SK-N-SH (cell line): Measurements from ENCODE around the gene TMTC4. TPM values are rescaled to one million over a fixed set of nuclear protein-coding genes. Genes with fewer than 3 reads are reported as not detected.

ENCODE experiments used
- CTCF ChIA-PET: fragments of 300-600, 350-600 bp; formaldehyde crosslinking; extraction: SDS; loops from one replicate; lab custom pipeline; 2021; lab: Yijun Ruan, JAX
- POLR2A ChIA-PET: fragments of 350-600 bp; sonication (Branson Sonifier 250); formaldehyde crosslinking; extraction: SDS; loops from one replicate; lab custom pipeline; 2020; ENCODE audit warnings: antibody characterized with exemption, inconsistent platforms; lab: Yijun Ruan, JAX
- DNase-seq: peaks from one replicate; pipeline ENCODE4 v3.0.0; 2012
- H2AFZ ChIP-seq: fragments of 200-600 bp; sonication (generic); 2 replicates; pipeline ENCODE4 v1.8.1; 2016; ENCODE audit warnings: antibody characterized with exemption, mild to moderate bottlenecking, low read depth
- H3F3A ChIP-seq: fragments of 200-600 bp; sonication (generic); replicated peaks from 2 replicates; pipeline ENCODE3; 2016; ENCODE audit warnings: antibody characterized with exemption, mild to moderate bottlenecking; ENCODE audit not compliant: insufficient read depth
- H3K27ac ChIP-seq, 2 experiments: fragments of 200-500 bp in 1 of 2; fragments of 200-600 bp in 1 of 2; sonication (Bioruptor generic) in 1 of 2; sonication (generic), shearing (Covaris generic) in 1 of 2; 2 replicates each; pipeline versions ENCODE4 v1.5.1 to v1.6.1; 2014 to 2016; ENCODE audit warnings: low read depth in 2 of 2, inconsistent platforms in 1 of 2, low read length in 1 of 2, mild to moderate bottlenecking in 1 of 2, mixed read lengths in 1 of 2
- H3K27me3 ChIP-seq: fragments of 200-600 bp; sonication (generic), shearing (Covaris generic); 2 replicates; pipeline ENCODE4 v1.6.1; 2016; ENCODE audit warnings: mixed run types; ENCODE audit not compliant: insufficient read depth
- H3K36me3 ChIP-seq, 2 experiments: fragments of 200-500 bp in 1 of 2; fragments of 200-600 bp in 1 of 2; sonication (Bioruptor generic) in 1 of 2; sonication (generic) in 1 of 2; replicated peaks in 1 of 2; 2 replicates each; pipeline versions ENCODE3 to v1.5.1; 2014 to 2016; ENCODE audit warnings: low read length in 1 of 2, mild to moderate bottlenecking in 1 of 2; ENCODE audit not compliant: insufficient read depth in 2 of 2, control insufficient read depth in 1 of 2
- H3K4me1 ChIP-seq, 2 experiments: fragments of 200-500 bp in 1 of 2; fragments of 200-600 bp in 1 of 2; sonication (Bioruptor generic) in 1 of 2; sonication (generic), shearing (Covaris generic) in 1 of 2; 2 replicates each; pipeline versions ENCODE4 v1.5.1 to v1.6.1; 2014 to 2016; ENCODE audit warnings: low read depth in 1 of 2, low read length in 1 of 2, mixed run types in 1 of 2; ENCODE audit not compliant: insufficient read depth in 2 of 2, control insufficient read depth in 1 of 2
- H3K4me2 ChIP-seq: fragments of 200-600 bp; sonication (generic), shearing (Covaris generic); 2 replicates; pipeline ENCODE4 v1.6.1; 2017; ENCODE audit warnings: mixed run types
- H3K4me3 ChIP-seq, 2 experiments: fragments of 200-500 bp in 1 of 2; fragments of 200-600 bp in 1 of 2; sonication (Bioruptor generic) in 1 of 2; sonication (generic), shearing (Covaris generic) in 1 of 2; 2 replicates each; pipeline versions ENCODE4 v1.5.1 to v1.8.1; 2014 to 2016; ENCODE audit warnings: low read depth in 2 of 2, inconsistent platforms in 1 of 2, low read length in 1 of 2, mild to moderate bottlenecking in 1 of 2, mixed read lengths in 1 of 2, moderate library complexity in 1 of 2
- H3K79me2 ChIP-seq: fragments of 200-600 bp; sonication (generic); 2 replicates; pipeline ENCODE4 v1.8.1; 2017; ENCODE audit warnings: mild to moderate bottlenecking; ENCODE audit not compliant: insufficient read depth
- H3K9ac ChIP-seq: fragments of 200-600 bp; sonication (generic); 2 replicates; pipeline ENCODE4 v1.6.1; 2017; ENCODE audit warnings: mixed run types
- H3K9me2 ChIP-seq: fragments of 200-600 bp; sonication (generic); 2 replicates; pipeline ENCODE4 v1.6.1; 2017; ENCODE audit warnings: mixed run types
- H3K9me3 ChIP-seq: fragments of 200-600 bp; sonication (generic); 2 replicates; pipeline ENCODE4 v1.6.1; 2017; ENCODE audit warnings: mixed run types, mild to moderate bottlenecking, moderate library complexity
- H4K20me1 ChIP-seq: fragments of 200-600 bp; sonication (generic); 2 replicates; pipeline ENCODE4 v1.6.1; 2017; ENCODE audit warnings: mild to moderate bottlenecking, mixed run types; ENCODE audit not compliant: insufficient read depth
- ELF1 ChIP-seq: IDR thresholded peaks from 2 replicates; pipeline ENCODE4 v1.4.0; 2012
- EZH2phosphoT487 ChIP-seq: fragments of 200-600 bp; sonication (generic); IDR thresholded peaks from 2 replicates; pipeline ENCODE4 v1.6.1; 2017; ENCODE audit warnings: low read depth, mixed run types, mild to moderate bottlenecking, antibody characterized with exemption, moderate library complexity, borderline replicate concordance
- FOSL2 ChIP-seq: IDR thresholded peaks from 2 replicates; pipeline ENCODE4 v1.4.0; 2012; ENCODE audit warnings: low read depth, mild to moderate bottlenecking, moderate library complexity, borderline replicate concordance
- FOXJ3 ChIP-seq: sonication (generic); formaldehyde crosslinking; IDR thresholded peaks from 2 replicates; pipeline ENCODE4 v1.5.1; 2020; ENCODE audit warnings: mild to moderate bottlenecking, missing genetic modification reagents
- POLR2AphosphoS5 ChIP-seq: IDR thresholded peaks from 2 replicates; pipeline ENCODE4 v1.6.1; 2012; ENCODE audit warnings: low read depth, low read length
- WGBS: methylation state at CpG from one replicate; pipeline ENCODE4 v1.1.6; 2017; ENCODE audit warnings: low lambda C conversion rate; 5-methylcytosine and 5-hydroxymethylcytosine counted together
- polyA plus RNA-seq, 3 experiments: library from polyadenylated mRNA; depleted of rRNA; stranded (reverse); fragments of >200 nt; gene quantifications; 2 replicates each; pipeline ENCODE4 v1.2.3, GENCODE V29; 2012
- TF ChIP-seq, protein P1 (sequence below): fragments of 150-350 bp; IDR thresholded peaks from 2 replicates; pipeline ENCODE4 v1.6.1; 2016; ENCODE audit warnings: mild to moderate bottlenecking, low read depth, low read length
- TF ChIP-seq, protein P2 (sequence below): fragments of 200-600 bp; sonication (generic); IDR thresholded peaks from 2 replicates; pipeline ENCODE4 v1.6.1; 2017; ENCODE audit warnings: antibody characterized with exemption, mild to moderate bottlenecking, moderate library complexity

TMTC4 gene
- polyA plus RNA-seq, 1 of the 3 experiments (the other 2 are of a cell fraction), result 22.3 TPM

DNA sequence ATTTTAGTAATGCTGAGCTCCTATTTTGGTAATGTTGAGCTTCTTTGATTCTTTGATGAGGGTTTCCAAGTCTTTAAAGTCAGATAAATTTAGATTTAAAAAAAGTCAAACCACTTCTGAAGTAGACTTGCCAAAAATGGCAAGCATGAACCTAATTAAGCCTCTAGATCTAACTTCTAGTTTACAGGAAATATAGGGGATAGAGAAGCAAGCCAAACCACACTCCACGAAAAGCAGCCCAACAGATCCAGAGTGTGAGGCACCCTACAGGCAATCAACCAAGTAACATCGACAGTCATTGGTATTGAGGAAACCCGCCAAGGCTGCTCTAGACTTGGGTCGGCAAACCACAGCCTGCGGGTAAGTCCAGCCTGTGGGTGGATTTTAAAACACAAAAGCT lies 89.7 kb downstream of the TMTC4 start:
- no peak for DNase-seq
- Histone ChIP-seq H3K36me3 (peaks cover 0 to 6% of the 10 kb centered on the region in 2 experiments), H3K4me1 (peaks cover 0 to 5% of the 10 kb centered on the region in 2 experiments; a peak in 1 of 4 replicates)

DNA sequence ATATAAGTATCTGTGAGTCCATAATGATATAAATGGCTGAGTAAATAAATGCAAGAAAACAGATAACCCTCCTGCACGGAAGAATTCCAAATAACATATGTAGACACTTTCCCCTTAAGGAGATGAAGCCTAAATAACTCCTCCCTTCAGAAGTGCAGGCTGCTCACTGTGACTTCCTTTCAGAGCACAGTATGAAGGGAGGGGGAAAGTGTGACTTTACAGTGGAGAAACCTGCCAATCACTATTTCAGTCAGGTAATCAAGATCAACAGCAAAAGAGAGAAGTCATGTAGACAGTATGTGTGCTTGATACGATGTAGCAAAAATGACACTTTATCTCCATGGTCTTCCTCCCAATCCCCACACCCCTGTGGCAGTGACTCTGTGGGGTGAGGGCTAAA lies 93.1 kb downstream of the TMTC4 start:
- TF ChIP-seq FOXJ3 (no peak), POLR2AphosphoS5 (no peak), FOSL2 (no peak)
- TF ChIP-seq, protein P1, sequence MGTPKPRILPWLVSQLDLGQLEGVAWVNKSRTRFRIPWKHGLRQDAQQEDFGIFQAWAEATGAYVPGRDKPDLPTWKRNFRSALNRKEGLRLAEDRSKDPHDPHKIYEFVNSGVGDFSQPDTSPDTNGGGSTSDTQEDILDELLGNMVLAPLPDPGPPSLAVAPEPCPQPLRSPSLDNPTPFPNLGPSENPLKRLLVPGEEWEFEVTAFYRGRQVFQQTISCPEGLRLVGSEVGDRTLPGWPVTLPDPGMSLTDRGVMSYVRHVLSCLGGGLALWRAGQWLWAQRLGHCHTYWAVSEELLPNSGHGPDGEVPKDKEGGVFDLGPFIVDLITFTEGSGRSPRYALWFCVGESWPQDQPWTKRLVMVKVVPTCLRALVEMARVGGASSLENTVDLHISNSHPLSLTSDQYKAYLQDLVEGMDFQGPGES, result no peak
- DNase-seq, result no peak
- Histone ChIP-seq H3K4me1 (no peaks in the 10 kb centered on the region), H3K4me3 (no peak overlapping the region), H3K9me2 (no peaks in the 10 kb centered on the region), H2AFZ (no peak overlapping the region), H3F3A (no peaks in the 10 kb centered on the region), H3K9me3 (no peaks in the 10 kb centered on the region), H3K9ac (no peak overlapping the region), H3K36me3 (peaks cover 0 to 6% of the 10 kb centered on the region in 2 experiments), H3K4me2 (no peak overlapping the region), H3K79me2 (no peaks in the 10 kb centered on the region), H3K27me3 (no peaks in the 10 kb centered on the region), H3K27ac (no peak overlapping the region), H4K20me1 (no peaks in the 10 kb centered on the region)
- ChIA-PET POLR2A (no interaction called here), CTCF (no interaction called here)
- WGBS, result 83% methylated on average over 2 of the region's 2 CpGs

More for the DNA sequence above, 89.7 kb downstream of the TMTC4 start:
- POLR2A ChIA-PET, result no interaction called here
- WGBS, result 62% methylated on average over 2 of the region's 5 CpGs
- Histone ChIP-seq H4K20me1 (no peaks in the 10 kb centered on the region), H3K27ac (no peak overlapping the region), H3K9me2 (no peaks in the 10 kb centered on the region), H3K4me3 (no peak overlapping the region), H3K79me2 (no peaks in the 10 kb centered on the region), H3F3A (no peaks in the 10 kb centered on the region), H2AFZ (no peak overlapping the region), H3K27me3 (no peaks in the 10 kb centered on the region), H3K4me2 (no peak overlapping the region), H3K9ac (no peak overlapping the region), H3K9me3 (no peaks in the 10 kb centered on the region)
- TF ChIP-seq EZH2phosphoT487, result no peak
- TF ChIP-seq, protein P2, sequence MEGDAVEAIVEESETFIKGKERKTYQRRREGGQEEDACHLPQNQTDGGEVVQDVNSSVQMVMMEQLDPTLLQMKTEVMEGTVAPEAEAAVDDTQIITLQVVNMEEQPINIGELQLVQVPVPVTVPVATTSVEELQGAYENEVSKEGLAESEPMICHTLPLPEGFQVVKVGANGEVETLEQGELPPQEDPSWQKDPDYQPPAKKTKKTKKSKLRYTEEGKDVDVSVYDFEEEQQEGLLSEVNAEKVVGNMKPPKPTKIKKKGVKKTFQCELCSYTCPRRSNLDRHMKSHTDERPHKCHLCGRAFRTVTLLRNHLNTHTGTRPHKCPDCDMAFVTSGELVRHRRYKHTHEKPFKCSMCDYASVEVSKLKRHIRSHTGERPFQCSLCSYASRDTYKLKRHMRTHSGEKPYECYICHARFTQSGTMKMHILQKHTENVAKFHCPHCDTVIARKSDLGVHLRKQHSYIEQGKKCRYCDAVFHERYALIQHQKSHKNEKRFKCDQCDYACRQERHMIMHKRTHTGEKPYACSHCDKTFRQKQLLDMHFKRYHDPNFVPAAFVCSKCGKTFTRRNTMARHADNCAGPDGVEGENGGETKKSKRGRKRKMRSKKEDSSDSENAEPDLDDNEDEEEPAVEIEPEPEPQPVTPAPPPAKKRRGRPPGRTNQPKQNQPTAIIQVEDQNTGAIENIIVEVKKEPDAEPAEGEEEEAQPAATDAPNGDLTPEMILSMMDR, result no peak
- no peak for TF ChIP-seq ELF1
- CTCF ChIA-PET, result interaction anchor here (1.5 to 5.8 kb wide), 2 partner anchors 12 to 517 kb away, joined by 5 to 30 read pairs; no protein-coding TSS in a partner anchor

DNA sequence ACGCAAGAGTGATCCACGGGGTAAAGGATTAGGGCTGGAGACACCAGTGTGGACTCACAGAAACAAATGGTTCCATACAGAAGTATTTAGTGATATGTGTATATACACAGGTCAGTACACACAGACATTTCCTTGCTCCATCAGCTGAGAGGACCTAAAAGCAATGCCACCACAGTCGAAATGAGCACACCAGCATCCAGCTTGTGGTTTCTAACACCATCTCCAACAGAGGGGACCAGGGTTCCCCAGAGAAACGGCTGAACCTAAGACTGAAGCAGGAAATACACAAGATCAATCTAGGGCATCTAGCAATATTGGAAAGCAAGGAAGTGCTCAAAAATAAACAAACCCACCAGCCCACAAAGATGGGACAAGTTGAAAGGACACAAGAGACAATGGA lies 93.6 kb downstream of the TMTC4 start:
- TF ChIP-seq POLR2AphosphoS5, result no peak
- no peaks in the 10 kb centered on the region for H3F3A ChIP-seq
- no peak overlapping the region for H3K27ac ChIP-seq
- no peak overlapping the region for H2AFZ ChIP-seq
- no peaks in the 10 kb centered on the region for H3K4me1 ChIP-seq
- no peak overlapping the region for H3K9ac ChIP-seq
- H3K27me3 ChIP-seq, result no peaks in the 10 kb centered on the region
- H3K9me2 ChIP-seq, result no peaks in the 10 kb centered on the region
- POLR2A ChIA-PET, result no interaction called here
- no peaks in the 10 kb centered on the region for H3K79me2 ChIP-seq
- H3K4me3 ChIP-seq, result no peak overlapping the region
- CTCF ChIA-PET, result no interaction called here
- no peak for DNase-seq
- H3K4me2 ChIP-seq, result no peak overlapping the region
- peaks cover 0 to 6% of the 10 kb centered on the region in 2 experiments for H3K36me3 ChIP-seq
- H4K20me1 ChIP-seq, result no peaks in the 10 kb centered on the region
- WGBS, result 81% methylated on average over 4 of the region's 4 CpGs
- no peaks in the 10 kb centered on the region for H3K9me3 ChIP-seq
